22Rv1 (cell line): Measurements from ENCODE around the gene COPE.

ENCODE experiments used
- CTCF ChIP-seq: fragments of 450-650 bp; IDR thresholded peaks from 2 replicates; pipeline ENCODE4 v1.5.1; 2017; ENCODE audit warnings: mild to moderate bottlenecking
- ZFX ChIP-seq: fragments of 450-650 bp; IDR thresholded peaks from 2 replicates; pipeline ENCODE4 v1.6.1; 2017; ENCODE audit warnings: antibody characterized with exemption, borderline replicate concordance

- TF ChIP-seq CTCF: no peak
- TF ChIP-seq ZFX: no peak
Measured at GRCh38 chr19:18889949-18890745, 29.0 kb downstream of the COPE start.
